MM.1S (cell line): ENCODE measurements around the gene RCAN1.

Experiments
- DNase-seq: peaks from one replicate; pipeline ENCODE4 v3.0.0-alpha.2; 2015
- H2AFZ ChIP-seq: fragments of 300-600 bp; sonication (generic); 2 replicates; pipeline ENCODE4 v1.6.0; 2016; ENCODE audit warnings: antibody characterized with exemption, low read length
- H3F3A ChIP-seq: fragments of 300-600 bp; sonication (generic); 2 replicates; pipeline ENCODE4 v1.6.1; 2016; ENCODE audit warnings: mild to moderate bottlenecking, antibody characterized with exemption, low read length, moderate library complexity, mixed read lengths; ENCODE audit not compliant: insufficient read depth
- H3K27ac ChIP-seq: fragments of 300-600 bp; sonication (generic); 2 replicates; pipeline ENCODE4 v1.5.1; 2016; ENCODE audit warnings: mild to moderate bottlenecking, low read length
- H3K27me3 ChIP-seq: fragments of 300-600 bp; sonication (generic); replicated peaks from 2 replicates; pipeline ENCODE4 v1.6.0; 2016; ENCODE audit warnings: low read length; ENCODE audit not compliant: insufficient read depth
- H3K36me3 ChIP-seq: fragments of 300-600 bp; sonication (generic); replicated peaks from 2 replicates; pipeline ENCODE4 v1.6.1; 2016; ENCODE audit warnings: mild to moderate bottlenecking, low read length, mixed read lengths; ENCODE audit not compliant: insufficient read depth
- H3K4me1 ChIP-seq: fragments of 300-600 bp; sonication (generic); 2 replicates; pipeline ENCODE4 v1.6.1; 2016; ENCODE audit warnings: low read length, mixed read lengths
- H3K4me2 ChIP-seq: fragments of 300-600 bp; sonication (generic); 2 replicates; pipeline ENCODE4 v1.6.0; 2016; ENCODE audit warnings: low read depth, low read length
- H3K4me3 ChIP-seq: fragments of 300-600 bp; sonication (generic); 2 replicates; pipeline ENCODE4 v1.5.1; 2016; ENCODE audit warnings: low read length, mixed read lengths
- H3K79me2 ChIP-seq: fragments of 300-600 bp; sonication (generic); 2 replicates; pipeline ENCODE4 v1.6.1; 2016; ENCODE audit warnings: mixed run types, low read length, mixed read lengths
- H3K9ac ChIP-seq: fragments of 300-600 bp; sonication (generic); 2 replicates; pipeline ENCODE4 v1.6.1; 2016; ENCODE audit warnings: low read length, mixed read lengths
- H3K9me2 ChIP-seq: fragments of 300-600 bp; sonication (generic); replicated peaks from 2 replicates; pipeline ENCODE4 v1.6.1; 2016; ENCODE audit warnings: mild to moderate bottlenecking, low read length, mixed read lengths; ENCODE audit not compliant: insufficient read depth
- H3K9me3 ChIP-seq: fragments of 300-600 bp; sonication (generic); replicated peaks from 2 replicates; pipeline ENCODE4 v1.6.1; 2016; ENCODE audit warnings: mild to moderate bottlenecking, low read length, mixed read lengths; ENCODE audit not compliant: insufficient read depth
- H4K20me1 ChIP-seq: fragments of 300-600 bp; sonication (generic); 2 replicates; pipeline ENCODE4 v1.6.1; 2016; ENCODE audit warnings: mild to moderate bottlenecking, low read length, moderate library complexity, mixed read lengths; ENCODE audit not compliant: insufficient read depth
- EZH2 ChIP-seq: fragments of 300-600 bp; sonication (generic); optimal IDR thresholded peaks from 2 replicates; pipeline ENCODE3; 2017; ENCODE audit warnings: low read depth, mild to moderate bottlenecking, antibody characterized with exemption, low read length, mixed read lengths
- EZH2phosphoT487 ChIP-seq: fragments of 300-600 bp; sonication (generic); IDR thresholded peaks from 2 replicates; pipeline ENCODE4 v1.6.1; 2018; ENCODE audit warnings: antibody characterized with exemption, low read length
- TF ChIP-seq, protein P1 (sequence below): fragments of 300-600 bp; sonication (generic); IDR thresholded peaks from 2 replicates; pipeline ENCODE4 v1.5.1; 2016; ENCODE audit warnings: antibody characterized with exemption, low read length, mixed read lengths

The RCAN1 gene

DNA sequence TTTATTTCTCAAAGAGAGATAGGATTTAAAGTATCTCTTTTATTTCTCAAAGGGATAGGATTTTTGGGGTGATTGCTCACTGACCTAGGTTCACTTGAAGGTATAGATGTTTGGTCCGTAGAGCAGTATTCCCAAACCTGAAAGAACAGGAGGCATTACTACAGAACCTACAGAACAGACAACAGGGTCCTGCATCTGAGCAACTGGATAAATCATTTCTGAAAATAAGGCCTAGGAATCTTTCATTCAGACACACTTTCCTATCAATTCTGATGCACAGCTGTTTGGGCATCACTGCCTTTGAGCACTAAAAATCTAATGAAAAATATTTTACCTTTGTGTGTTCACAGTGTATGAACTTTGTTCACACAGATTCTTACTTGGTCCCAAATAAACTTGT is 36.7 kb upstream of the RCAN1 start:
- Histone ChIP-seq H3K4me3 (no peak overlapping the region), H3K27ac (no peak overlapping the region), H3K79me2 (no peaks in the 10 kb centered on the region), H3K9me3 (no peaks in the 10 kb centered on the region), H3K27me3 (no peaks in the 10 kb centered on the region), H3F3A (peaks cover 6% of the 10 kb centered on the region; the same call in 1 of the 2 replicates), H3K36me3 (no peaks in the 10 kb centered on the region), H3K9ac (no peak overlapping the region), H3K4me1 (peaks cover 10% of the 10 kb centered on the region), H2AFZ (no peak overlapping the region), H4K20me1 (no peaks in the 10 kb centered on the region), H3K9me2 (no peaks in the 10 kb centered on the region), H3K4me2 (no peak overlapping the region)
- no peak for TF ChIP-seq EZH2
- no peak for TF ChIP-seq EZH2phosphoT487
- TF ChIP-seq, protein P1, sequence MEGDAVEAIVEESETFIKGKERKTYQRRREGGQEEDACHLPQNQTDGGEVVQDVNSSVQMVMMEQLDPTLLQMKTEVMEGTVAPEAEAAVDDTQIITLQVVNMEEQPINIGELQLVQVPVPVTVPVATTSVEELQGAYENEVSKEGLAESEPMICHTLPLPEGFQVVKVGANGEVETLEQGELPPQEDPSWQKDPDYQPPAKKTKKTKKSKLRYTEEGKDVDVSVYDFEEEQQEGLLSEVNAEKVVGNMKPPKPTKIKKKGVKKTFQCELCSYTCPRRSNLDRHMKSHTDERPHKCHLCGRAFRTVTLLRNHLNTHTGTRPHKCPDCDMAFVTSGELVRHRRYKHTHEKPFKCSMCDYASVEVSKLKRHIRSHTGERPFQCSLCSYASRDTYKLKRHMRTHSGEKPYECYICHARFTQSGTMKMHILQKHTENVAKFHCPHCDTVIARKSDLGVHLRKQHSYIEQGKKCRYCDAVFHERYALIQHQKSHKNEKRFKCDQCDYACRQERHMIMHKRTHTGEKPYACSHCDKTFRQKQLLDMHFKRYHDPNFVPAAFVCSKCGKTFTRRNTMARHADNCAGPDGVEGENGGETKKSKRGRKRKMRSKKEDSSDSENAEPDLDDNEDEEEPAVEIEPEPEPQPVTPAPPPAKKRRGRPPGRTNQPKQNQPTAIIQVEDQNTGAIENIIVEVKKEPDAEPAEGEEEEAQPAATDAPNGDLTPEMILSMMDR = no peak
- DNase-seq = no peak

DNA sequence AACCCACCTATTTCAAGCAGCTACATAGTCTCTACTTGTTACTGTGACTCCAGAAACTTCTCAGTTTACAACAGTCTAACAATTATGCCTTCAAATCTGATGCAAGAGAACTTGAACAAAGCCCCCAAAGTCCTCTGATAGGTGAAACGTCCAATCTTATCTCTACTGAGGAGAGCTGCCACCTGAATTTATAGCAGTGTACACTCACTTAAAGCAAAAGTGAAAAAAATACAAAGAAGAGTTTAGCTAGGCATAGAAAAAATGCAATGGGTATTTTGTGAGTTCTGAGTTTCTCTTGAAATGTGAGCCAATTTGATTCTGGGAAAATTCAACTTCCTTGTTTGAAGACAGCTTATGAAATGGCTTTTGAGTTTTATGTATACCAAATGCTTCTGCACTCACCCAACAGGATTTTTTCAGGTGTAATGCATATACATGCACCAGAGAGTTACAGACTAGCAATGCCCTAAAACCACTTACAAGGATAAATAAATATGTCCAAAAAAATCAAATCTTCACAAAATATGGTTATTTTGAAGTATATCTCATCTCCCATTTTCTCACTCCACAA is 36.0 kb upstream of the RCAN1 start:
- no peak for DNase-seq
- no peak overlapping the region for H2AFZ ChIP-seq
- H4K20me1 ChIP-seq = no peaks in the 10 kb centered on the region
- H3K9me2 ChIP-seq = no peaks in the 10 kb centered on the region
- H3K36me3 ChIP-seq = no peaks in the 10 kb centered on the region
- peaks cover 10% of the 10 kb centered on the region for H3K4me1 ChIP-seq
- TF ChIP-seq EZH2phosphoT487 (no peak), EZH2 (no peak)
- TF ChIP-seq, protein P1 = no peak
- no peak overlapping the region for H3K9ac ChIP-seq
- no peaks in the 10 kb centered on the region for H3K9me3 ChIP-seq
- no peak overlapping the region for H3K4me2 ChIP-seq
- H3K4me3 ChIP-seq = no peak overlapping the region
- no peak overlapping the region for H3K27ac ChIP-seq
- H3K79me2 ChIP-seq = no peaks in the 10 kb centered on the region
- H3K27me3 ChIP-seq = no peaks in the 10 kb centered on the region
- peaks cover 6% of the 10 kb centered on the region; the same call in 1 of the 2 replicates for H3F3A ChIP-seq

DNA sequence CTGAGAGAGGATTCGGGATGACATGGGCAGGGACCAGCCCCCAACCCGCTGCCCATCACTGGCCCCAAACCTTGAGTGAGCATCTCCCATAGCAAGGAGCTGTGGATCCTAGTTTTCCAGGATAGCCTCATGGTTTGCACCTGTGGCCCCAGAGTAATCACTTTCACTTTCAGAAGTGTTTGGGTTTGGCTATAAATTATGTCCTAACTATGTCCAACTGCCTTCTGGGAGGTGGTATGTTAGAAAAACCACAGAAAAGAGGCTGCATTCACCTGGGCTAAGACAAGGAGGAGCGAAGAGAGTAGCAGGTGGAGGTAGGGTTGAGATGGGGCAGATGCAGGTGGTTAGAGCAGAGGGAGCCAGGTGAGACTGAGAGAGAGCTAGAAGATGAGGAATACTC is 34.5 kb upstream of the RCAN1 start:
- no peaks in the 10 kb centered on the region for H3K27me3 ChIP-seq
- no peak overlapping the region for H3K4me2 ChIP-seq
- DNase-seq = peak; percentile 79

More for the DNA sequence above, 34.5 kb upstream of the RCAN1 start:
- Histone ChIP-seq H3K4me3 (no peak overlapping the region), H3K27ac (no peak overlapping the region), H3K79me2 (no peaks in the 10 kb centered on the region), H2AFZ (no peak overlapping the region), H3K9me3 (no peaks in the 10 kb centered on the region), H3F3A (peaks cover 6% of the 10 kb centered on the region; the same call in 1 of the 2 replicates), H3K36me3 (no peaks in the 10 kb centered on the region), H3K9ac (no peak overlapping the region), H3K9me2 (no peaks in the 10 kb centered on the region), H4K20me1 (no peaks in the 10 kb centered on the region), H3K4me1 (peaks cover 10% of the 10 kb centered on the region)
- no peak for TF ChIP-seq EZH2
- TF ChIP-seq, protein P1 = no peak
- no peak for TF ChIP-seq EZH2phosphoT487
